ENCODE measurements around the gene CFAP97. TPM values are rescaled to one million over a fixed set of nuclear protein-coding genes. Genes with fewer than 3 reads are reported as not detected.
"Not testable (repeated sequence)": the region's sequence is repeated elsewhere in the genome, so short reads cannot be mapped to it uniquely, and the experiment has no call there.

The CFAP97 gene
- polyA plus RNA-seq, 1 donor from 2014 or later, result 29.8 TPM

GRCh38 chr4:185210102-185210981 lies 6.5 kb upstream of the CFAP97 start:
- H3K27ac ChIP-seq (ENCODE audit: low read length), result no peak overlapping the region
- TF ChIP-seq POLR2AphosphoS5 (IDR thresholded peaks at IDR 0.05) (peak; percentile 30), TAF1 (IDR thresholded peaks at IDR 0.05; ENCODE audit: low read depth) (peak; percentile 26)
- TF ChIP-seq, protein P1, sequence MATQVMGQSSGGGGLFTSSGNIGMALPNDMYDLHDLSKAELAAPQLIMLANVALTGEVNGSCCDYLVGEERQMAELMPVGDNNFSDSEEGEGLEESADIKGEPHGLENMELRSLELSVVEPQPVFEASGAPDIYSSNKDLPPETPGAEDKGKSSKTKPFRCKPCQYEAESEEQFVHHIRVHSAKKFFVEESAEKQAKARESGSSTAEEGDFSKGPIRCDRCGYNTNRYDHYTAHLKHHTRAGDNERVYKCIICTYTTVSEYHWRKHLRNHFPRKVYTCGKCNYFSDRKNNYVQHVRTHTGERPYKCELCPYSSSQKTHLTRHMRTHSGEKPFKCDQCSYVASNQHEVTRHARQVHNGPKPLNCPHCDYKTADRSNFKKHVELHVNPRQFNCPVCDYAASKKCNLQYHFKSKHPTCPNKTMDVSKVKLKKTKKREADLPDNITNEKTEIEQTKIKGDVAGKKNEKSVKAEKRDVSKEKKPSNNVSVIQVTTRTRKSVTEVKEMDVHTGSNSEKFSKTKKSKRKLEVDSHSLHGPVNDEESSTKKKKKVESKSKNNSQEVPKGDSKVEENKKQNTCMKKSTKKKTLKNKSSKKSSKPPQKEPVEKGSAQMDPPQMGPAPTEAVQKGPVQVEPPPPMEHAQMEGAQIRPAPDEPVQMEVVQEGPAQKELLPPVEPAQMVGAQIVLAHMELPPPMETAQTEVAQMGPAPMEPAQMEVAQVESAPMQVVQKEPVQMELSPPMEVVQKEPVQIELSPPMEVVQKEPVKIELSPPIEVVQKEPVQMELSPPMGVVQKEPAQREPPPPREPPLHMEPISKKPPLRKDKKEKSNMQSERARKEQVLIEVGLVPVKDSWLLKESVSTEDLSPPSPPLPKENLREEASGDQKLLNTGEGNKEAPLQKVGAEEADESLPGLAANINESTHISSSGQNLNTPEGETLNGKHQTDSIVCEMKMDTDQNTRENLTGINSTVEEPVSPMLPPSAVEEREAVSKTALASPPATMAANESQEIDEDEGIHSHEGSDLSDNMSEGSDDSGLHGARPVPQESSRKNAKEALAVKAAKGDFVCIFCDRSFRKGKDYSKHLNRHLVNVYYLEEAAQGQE (IDR thresholded peaks at IDR 0.05; ENCODE audit: borderline replicate concordance), result no peak
- no peaks in the 10 kb centered on the region for H3F3A ChIP-seq (ENCODE audit: insufficient read depth, low read length, poor library complexity, severe bottlenecking)
- H3K9ac ChIP-seq (ENCODE audit: low read length), result peak overlapping the region; percentile 56
- peaks cover 7% of the 10 kb centered on the region for H3K79me2 ChIP-seq (replicated peaks; ENCODE audit: insufficient read depth, low read length)
- peak overlapping the region; percentile 86 for H3K4me2 ChIP-seq (ENCODE audit: low read length)
- no peaks in the 10 kb centered on the region for H3K36me3 ChIP-seq (ENCODE audit: insufficient read depth, low read length)
- H3K27me3 ChIP-seq (ENCODE audit: insufficient read depth, low read depth, low read length), result no peaks in the 10 kb centered on the region
- H2AFZ ChIP-seq (ENCODE audit: low read depth, low read length), result peak overlapping the region; percentile 49
- H3K9me2 ChIP-seq (ENCODE audit: insufficient read depth, low read length), result no peaks in the 10 kb centered on the region
- no peaks in the 10 kb centered on the region for H4K20me1 ChIP-seq (ENCODE audit: insufficient read depth)
- H3K4me3 ChIP-seq (ENCODE audit: low read length), result peak overlapping the region; percentile 86
- no peaks in the 10 kb centered on the region for H3K9me3 ChIP-seq (ENCODE audit: low read length)

- not testable (repeated sequence) for H3K27ac ChIP-seq (ENCODE audit: low read length); H3K9me2 ChIP-seq (ENCODE audit: insufficient read depth, low read length); H3K27me3 ChIP-seq (ENCODE audit: insufficient read depth, low read depth, low read length); H3K4me2 ChIP-seq (ENCODE audit: low read length); H3K79me2 ChIP-seq (replicated peaks; ENCODE audit: insufficient read depth, low read length); H4K20me1 ChIP-seq (ENCODE audit: insufficient read depth); H3F3A ChIP-seq (ENCODE audit: insufficient read depth, low read length, poor library complexity, severe bottlenecking); H3K9me3 ChIP-seq (ENCODE audit: low read length); H2AFZ ChIP-seq (ENCODE audit: low read depth, low read length); H3K36me3 ChIP-seq (ENCODE audit: insufficient read depth, low read length)
- Histone ChIP-seq H3K4me3 (ENCODE audit: low read length) (peak overlapping the region; percentile 86), H3K9ac (ENCODE audit: low read length) (peak overlapping the region; percentile 56)
Measured at GRCh38 chr4:185209852-185210101, 6.0 kb upstream of the CFAP97 start.

- no peaks in the 10 kb centered on the region for H3K9me3 ChIP-seq (ENCODE audit: low read length)
- no peaks in the 10 kb centered on the region for H3K9me2 ChIP-seq (ENCODE audit: insufficient read depth, low read length)
- H3F3A ChIP-seq (ENCODE audit: insufficient read depth, low read length, poor library complexity, severe bottlenecking), result peaks cover 6% of the 10 kb centered on the region
- H2AFZ ChIP-seq (ENCODE audit: low read depth, low read length), result peak within 1 kb of the TSS; percentile 49
- H3K79me2 ChIP-seq (replicated peaks; ENCODE audit: insufficient read depth, low read length), result peaks cover 7% of the 10 kb centered on the region
- no peak within 1 kb of the TSS for H3K27ac ChIP-seq (ENCODE audit: low read length)
- TF ChIP-seq RAD21 (conservative IDR thresholded peaks at IDR 0.05) (no peak), MXI1 (conservative IDR thresholded peaks at IDR 0.05; ENCODE audit: poor library complexity, severe bottlenecking) (no peak), POLR2AphosphoS5 (IDR thresholded peaks at IDR 0.05) (no peak), CTCF (IDR thresholded peaks at IDR 0.05; ENCODE audit: poor library complexity, severe bottlenecking) (peak; percentile 46), EP300 (conservative IDR thresholded peaks at IDR 0.05; ENCODE audit: poor library complexity, severe bottlenecking) (peak; percentile 30), TAF1 (IDR thresholded peaks at IDR 0.05; ENCODE audit: low read depth) (no peak), SMC3 (conservative IDR thresholded peaks at IDR 0.05; ENCODE audit: poor library complexity) (no peak)
- TF ChIP-seq, protein P1 (IDR thresholded peaks at IDR 0.05; ENCODE audit: borderline replicate concordance), result peak; percentile 50
- H3K4me2 ChIP-seq (ENCODE audit: low read length), result peak within 1 kb of the TSS; percentile 86
- peak within 1 kb of the TSS; percentile 86 for H3K4me3 ChIP-seq (ENCODE audit: low read length)
- no peaks in the 10 kb centered on the region for H3K36me3 ChIP-seq (ENCODE audit: insufficient read depth, low read length)
- H3K9ac ChIP-seq (ENCODE audit: low read length), result peak within 1 kb of the TSS; percentile 56
- H4K20me1 ChIP-seq (ENCODE audit: insufficient read depth), result no peaks in the 10 kb centered on the region
- H3K27me3 ChIP-seq (ENCODE audit: insufficient read depth, low read depth, low read length), result no peaks in the 10 kb centered on the region
Measured at GRCh38 chr4:185209031-185209851, 5.4 kb upstream of the CFAP97 start, which contains the start of gene SNX25. Gene SNX25, plus strand, starts transcription at chr4:185209598. Its CDS starts 229 bp downstream, at chr4:185209827.
